Measurements from ENCODE around the gene PRICKLE2.

- no peak for TF ChIP-seq POLR2A (IDR thresholded peaks at IDR 0.05)
- TF ChIP-seq, protein P1, sequence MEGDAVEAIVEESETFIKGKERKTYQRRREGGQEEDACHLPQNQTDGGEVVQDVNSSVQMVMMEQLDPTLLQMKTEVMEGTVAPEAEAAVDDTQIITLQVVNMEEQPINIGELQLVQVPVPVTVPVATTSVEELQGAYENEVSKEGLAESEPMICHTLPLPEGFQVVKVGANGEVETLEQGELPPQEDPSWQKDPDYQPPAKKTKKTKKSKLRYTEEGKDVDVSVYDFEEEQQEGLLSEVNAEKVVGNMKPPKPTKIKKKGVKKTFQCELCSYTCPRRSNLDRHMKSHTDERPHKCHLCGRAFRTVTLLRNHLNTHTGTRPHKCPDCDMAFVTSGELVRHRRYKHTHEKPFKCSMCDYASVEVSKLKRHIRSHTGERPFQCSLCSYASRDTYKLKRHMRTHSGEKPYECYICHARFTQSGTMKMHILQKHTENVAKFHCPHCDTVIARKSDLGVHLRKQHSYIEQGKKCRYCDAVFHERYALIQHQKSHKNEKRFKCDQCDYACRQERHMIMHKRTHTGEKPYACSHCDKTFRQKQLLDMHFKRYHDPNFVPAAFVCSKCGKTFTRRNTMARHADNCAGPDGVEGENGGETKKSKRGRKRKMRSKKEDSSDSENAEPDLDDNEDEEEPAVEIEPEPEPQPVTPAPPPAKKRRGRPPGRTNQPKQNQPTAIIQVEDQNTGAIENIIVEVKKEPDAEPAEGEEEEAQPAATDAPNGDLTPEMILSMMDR (IDR thresholded peaks at IDR 0.05) = no peak
Observed at GRCh38 chr3:64157150-64158035, 67.9 kb downstream of the PRICKLE2 start.
